Measurements from ENCODE around the gene PCBP3. TPM values are rescaled to one million over a fixed set of nuclear protein-coding genes. Genes with fewer than 3 reads are reported as not detected.

Gene PCBP3
- total RNA-seq, 1 donor from 2014 or later, result 4.6 TPM

DNA sequence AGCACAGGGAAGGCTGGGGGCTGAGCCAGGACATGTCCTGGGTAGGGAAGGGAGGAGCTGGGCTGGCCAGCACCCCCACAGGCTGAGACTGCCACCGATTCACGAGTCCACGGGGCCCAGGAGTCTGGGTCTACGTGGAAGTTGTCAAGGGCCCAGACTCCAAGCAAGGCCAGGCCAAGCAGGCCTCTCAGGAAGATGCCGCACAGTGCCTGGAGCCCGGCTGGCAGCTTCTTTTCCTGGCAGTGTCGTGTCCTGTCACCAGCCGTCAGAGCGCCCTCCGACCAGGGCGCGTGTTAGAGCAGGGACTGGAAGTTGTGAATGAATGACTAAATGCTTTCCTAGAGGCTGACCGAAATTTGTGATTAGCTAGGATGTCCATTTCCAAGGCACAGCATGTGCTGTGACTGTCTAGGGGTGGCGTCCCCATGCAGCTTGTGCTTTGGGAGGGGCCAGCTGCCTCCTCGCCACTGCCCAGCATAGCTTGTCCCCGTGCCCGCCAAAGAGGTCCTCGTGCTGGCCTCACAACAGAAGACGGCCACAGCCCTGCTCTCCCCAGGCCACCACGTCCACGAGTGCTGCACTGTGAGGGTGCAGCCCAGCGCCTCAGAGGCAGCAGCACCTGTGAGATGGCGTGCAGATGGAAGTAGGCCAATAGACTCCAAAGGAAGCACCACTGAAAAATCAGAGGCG is 190.6 kb downstream of the PCBP3 start:
- H3K27ac Mint-ChIP-seq, result peak overlapping the region; percentile 25
- H3K4me3 Mint-ChIP-seq, result no peak overlapping the region
- Histone ChIP-seq H3K4me3 (no peak overlapping the region), H3K9me3 (ENCODE audit: low read depth) (no peaks in the 10 kb centered on the region), H3K4me2 (no peak overlapping the region), H3F3A (ENCODE audit: low read depth) (no peaks in the 10 kb centered on the region), H2AFZ (replicated peaks) (no peak overlapping the region), H3K9ac (no peak overlapping the region), H3K27me3 (no peaks in the 10 kb centered on the region), H3K36me3 (no peaks in the 10 kb centered on the region), H3K27ac (no peak overlapping the region), H3K79me2 (ENCODE audit: low read depth) (no peaks in the 10 kb centered on the region), H3K4me1 (no peaks in the 10 kb centered on the region), H4K20me1 (ENCODE audit: low read depth) (no peaks in the 10 kb centered on the region)
- peaks cover 51% of the 10 kb centered on the region for H3K4me1 Mint-ChIP-seq
- no peaks in the 10 kb centered on the region for H3K9me3 Mint-ChIP-seq
- no peaks in the 10 kb centered on the region for H3K36me3 Mint-ChIP-seq
- TF ChIP-seq, protein P1, sequence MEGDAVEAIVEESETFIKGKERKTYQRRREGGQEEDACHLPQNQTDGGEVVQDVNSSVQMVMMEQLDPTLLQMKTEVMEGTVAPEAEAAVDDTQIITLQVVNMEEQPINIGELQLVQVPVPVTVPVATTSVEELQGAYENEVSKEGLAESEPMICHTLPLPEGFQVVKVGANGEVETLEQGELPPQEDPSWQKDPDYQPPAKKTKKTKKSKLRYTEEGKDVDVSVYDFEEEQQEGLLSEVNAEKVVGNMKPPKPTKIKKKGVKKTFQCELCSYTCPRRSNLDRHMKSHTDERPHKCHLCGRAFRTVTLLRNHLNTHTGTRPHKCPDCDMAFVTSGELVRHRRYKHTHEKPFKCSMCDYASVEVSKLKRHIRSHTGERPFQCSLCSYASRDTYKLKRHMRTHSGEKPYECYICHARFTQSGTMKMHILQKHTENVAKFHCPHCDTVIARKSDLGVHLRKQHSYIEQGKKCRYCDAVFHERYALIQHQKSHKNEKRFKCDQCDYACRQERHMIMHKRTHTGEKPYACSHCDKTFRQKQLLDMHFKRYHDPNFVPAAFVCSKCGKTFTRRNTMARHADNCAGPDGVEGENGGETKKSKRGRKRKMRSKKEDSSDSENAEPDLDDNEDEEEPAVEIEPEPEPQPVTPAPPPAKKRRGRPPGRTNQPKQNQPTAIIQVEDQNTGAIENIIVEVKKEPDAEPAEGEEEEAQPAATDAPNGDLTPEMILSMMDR (IDR thresholded peaks at IDR 0.05), result no peak
- TF ChIP-seq EZH2 (IDR thresholded peaks at IDR 0.05), result no peak
- TF ChIP-seq EZH2phosphoT487 (IDR thresholded peaks at IDR 0.05), result no peak
- DNase-seq (ENCODE audit: low spot score), result no peak
- peaks cover 9% of the 10 kb centered on the region for H3K27me3 Mint-ChIP-seq (ENCODE audit: insufficient read depth, low read depth)

DNA sequence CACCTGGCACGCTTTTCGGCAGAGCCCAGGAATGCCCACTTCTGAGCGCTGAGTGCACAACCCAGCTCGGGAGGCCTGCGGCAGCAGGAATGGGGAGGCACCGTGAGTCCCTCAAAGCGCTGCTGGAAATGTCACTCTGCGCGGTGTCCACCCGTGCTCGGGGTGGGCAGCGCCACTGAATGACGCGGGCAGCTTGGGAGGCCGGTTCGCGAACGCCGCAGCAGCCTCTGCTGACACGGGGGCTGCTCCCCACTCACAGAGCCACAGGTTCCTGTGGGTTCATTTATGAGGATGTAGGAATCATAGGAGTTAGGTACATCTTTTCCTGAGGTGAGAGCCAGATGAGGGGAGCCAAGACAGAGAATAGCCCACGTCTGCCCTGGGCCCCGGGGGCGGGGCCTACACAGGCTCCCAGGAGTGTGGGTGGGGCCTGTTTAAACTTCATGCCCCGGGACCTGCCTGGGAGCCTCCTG is 191.3 kb downstream of the PCBP3 start:
- Mint-ChIP-seq H3K4me3 (no peak overlapping the region), H3K27me3 (ENCODE audit: insufficient read depth, low read depth) (peaks cover 9% of the 10 kb centered on the region), H3K9me3 (peaks cover 3% of the 10 kb centered on the region), H3K36me3 (no peaks in the 10 kb centered on the region), H3K4me1 (peaks cover 51% of the 10 kb centered on the region), H3K27ac (peak overlapping the region; percentile 79)
- Histone ChIP-seq H3K36me3 (no peaks in the 10 kb centered on the region), H3K27ac (no peak overlapping the region), H3K9me3 (ENCODE audit: low read depth) (no peaks in the 10 kb centered on the region), H3K4me3 (no peak overlapping the region), H2AFZ (replicated peaks) (no peak overlapping the region), H3K4me1 (no peaks in the 10 kb centered on the region), H3K4me2 (no peak overlapping the region), H3K79me2 (ENCODE audit: low read depth) (no peaks in the 10 kb centered on the region), H3F3A (ENCODE audit: low read depth) (no peaks in the 10 kb centered on the region), H4K20me1 (ENCODE audit: low read depth) (no peaks in the 10 kb centered on the region), H3K27me3 (no peaks in the 10 kb centered on the region), H3K9ac (no peak overlapping the region)
- TF ChIP-seq, protein P1 (IDR thresholded peaks at IDR 0.05), result no peak
- DNase-seq (ENCODE audit: low spot score), result no peak

DNA sequence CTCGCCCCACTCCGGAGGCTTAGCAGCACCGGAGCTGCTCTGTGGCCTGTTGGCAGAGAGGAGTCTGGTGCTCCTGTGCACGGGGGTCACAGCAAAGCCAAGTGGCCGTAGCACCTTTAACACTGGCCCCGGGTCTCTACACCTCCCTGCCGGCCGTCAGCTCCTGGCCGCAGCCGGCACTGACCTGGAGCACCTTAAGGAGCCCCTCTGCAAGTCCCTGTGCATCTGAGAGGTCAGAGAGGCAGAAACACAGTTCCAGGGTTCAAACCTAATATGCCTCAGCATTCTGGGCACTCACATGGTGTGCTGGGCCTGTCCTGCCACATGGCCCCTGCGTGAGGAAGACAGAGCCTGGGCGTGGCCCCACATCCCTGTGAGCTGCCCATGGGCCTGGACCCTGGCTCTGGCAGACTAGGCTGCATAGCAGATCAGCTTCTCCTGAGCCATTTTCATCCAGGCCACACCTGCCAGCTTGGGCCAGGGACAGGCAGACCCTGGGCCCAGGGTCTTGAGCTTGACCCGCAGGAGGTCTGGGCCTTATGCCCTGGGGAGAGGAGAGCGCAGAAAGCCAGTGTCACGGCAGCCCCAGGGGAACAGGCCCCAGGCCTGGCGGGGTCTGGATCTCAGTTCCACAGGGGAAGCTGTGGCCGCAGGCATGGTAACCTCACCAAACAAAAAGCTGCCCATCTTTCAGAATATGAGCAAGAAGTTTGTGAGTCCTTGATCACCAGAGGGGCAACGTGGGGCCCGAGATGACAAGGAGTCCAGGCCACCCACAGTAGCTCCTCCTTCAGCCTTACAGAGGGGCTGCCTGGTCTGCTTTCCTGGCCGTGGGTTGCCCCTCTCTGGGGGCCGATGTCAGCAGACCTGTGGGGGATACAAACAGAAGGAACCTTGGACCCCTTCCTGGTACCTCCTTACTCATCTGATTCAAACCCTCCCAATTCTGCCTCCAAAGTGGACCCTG is 192.1 kb downstream of the PCBP3 start:
- Histone ChIP-seq H3K4me3 (no peak overlapping the region), H2AFZ (replicated peaks) (no peak overlapping the region), H4K20me1 (ENCODE audit: low read depth) (no peaks in the 10 kb centered on the region), H3K4me1 (no peaks in the 10 kb centered on the region), H3F3A (ENCODE audit: low read depth) (no peaks in the 10 kb centered on the region), H3K79me2 (ENCODE audit: low read depth) (no peaks in the 10 kb centered on the region), H3K9ac (no peak overlapping the region), H3K36me3 (no peaks in the 10 kb centered on the region), H3K4me2 (no peak overlapping the region), H3K27ac (no peak overlapping the region), H3K9me3 (ENCODE audit: low read depth) (no peaks in the 10 kb centered on the region), H3K27me3 (no peaks in the 10 kb centered on the region)
- Mint-ChIP-seq H3K4me1 (peaks cover 51% of the 10 kb centered on the region), H3K9me3 (peaks cover 4% of the 10 kb centered on the region), H3K27ac (peak overlapping the region; percentile 91), H3K4me3 (peak overlapping the region; percentile 71), H3K27me3 (ENCODE audit: insufficient read depth, low read depth) (peaks cover 9% of the 10 kb centered on the region), H3K36me3 (no peaks in the 10 kb centered on the region)
- no peak for DNase-seq (ENCODE audit: low spot score)
- TF ChIP-seq, protein P1 (IDR thresholded peaks at IDR 0.05), result no peak
- TF ChIP-seq EZH2phosphoT487 (IDR thresholded peaks at IDR 0.05) (no peak), EZH2 (IDR thresholded peaks at IDR 0.05) (no peak)
